Hepatocyte (in vitro differentiated cells): ENCODE results near the gene PHACTR1. TPM values are rescaled to one million over a fixed set of nuclear protein-coding genes. Genes with fewer than 3 reads are reported as not detected.

Source experiments
- DNase-seq: peaks from one replicate; pipeline ENCODE4 v3.0.0-alpha.2; 2016; ENCODE audit warnings: low spot score
- H2AFZ ChIP-seq: fragments of 200-600 bp; sonication (generic); 2 replicates; pipeline ENCODE4 v1.6.0; 2016; ENCODE audit warnings: antibody characterized with exemption, mild to moderate bottlenecking
- H3K27ac ChIP-seq: fragments of 200-600 bp; sonication (generic); 2 replicates; pipeline ENCODE4 v1.5.1; 2016; ENCODE audit warnings: mild to moderate bottlenecking
- H3K27me3 ChIP-seq: fragments of 200-600 bp; sonication (generic); 2 replicates; pipeline ENCODE4 v1.6.1; 2016
- H3K36me3 ChIP-seq: fragments of 200-600 bp; sonication (generic); replicated peaks from 2 replicates; pipeline ENCODE4 v1.5.1; 2016; ENCODE audit warnings: low read depth; ENCODE audit not compliant: insufficient read depth
- H3K4me1 ChIP-seq: fragments of 200-600 bp; sonication (generic); 2 replicates; pipeline ENCODE4 v1.5.1; 2016; ENCODE audit warnings: mild to moderate bottlenecking, moderate library complexity; ENCODE audit not compliant: insufficient read depth
- H3K4me2 ChIP-seq: fragments of 200-600 bp; sonication (generic); 2 replicates; pipeline ENCODE4 v1.6.0; 2016
- H3K4me3 ChIP-seq: fragments of 200-600 bp; sonication (generic); 2 replicates; pipeline ENCODE4 v1.5.1; 2016; ENCODE audit warnings: mild to moderate bottlenecking
- H3K79me2 ChIP-seq: fragments of 200-600 bp; sonication (generic); 2 replicates; pipeline ENCODE4 v1.6.0; 2017; ENCODE audit warnings: mild to moderate bottlenecking
- H3K9me2 ChIP-seq: fragments of 200-600 bp; sonication (generic); replicated peaks from 2 replicates; pipeline ENCODE4 v1.6.0; 2017; ENCODE audit warnings: mild to moderate bottlenecking; ENCODE audit not compliant: insufficient read depth
- H3K9me3 ChIP-seq: fragments of 200-600 bp; sonication (generic); 2 replicates; pipeline ENCODE4 v1.5.1; 2016; ENCODE audit warnings: low read depth, mild to moderate bottlenecking
- H4K20me1 ChIP-seq: fragments of 200-600 bp; sonication (generic); 2 replicates; pipeline ENCODE4 v1.6.0; 2016; ENCODE audit warnings: mild to moderate bottlenecking; ENCODE audit not compliant: insufficient read depth, poor library complexity, severe bottlenecking
- CTCF ChIP-seq: fragments of 200-600 bp; sonication (generic); IDR thresholded peaks from 2 replicates; pipeline ENCODE4 v1.5.1; 2016; ENCODE audit warnings: antibody characterized with exemption, mild to moderate bottlenecking; ENCODE audit not compliant: poor library complexity
- EZH2 ChIP-seq: fragments of 200-600 bp; sonication (generic); IDR thresholded peaks from 2 replicates; pipeline ENCODE4 v1.6.1; 2016; ENCODE audit warnings: antibody characterized with exemption, mild to moderate bottlenecking, borderline replicate concordance
- EZH2phosphoT487 ChIP-seq: fragments of 200-600 bp; sonication (generic); IDR thresholded peaks from one replicate; pipeline ENCODE4 v1.6.1; 2018; ENCODE audit warnings: antibody characterized with exemption, mild to moderate bottlenecking, low read depth, moderate library complexity; ENCODE audit not compliant: unreplicated experiment, severe bottlenecking
- WGBS: methylation state at CpG from one replicate; pipeline ENCODE4 v1.1.6; 2016; ENCODE audit warnings: low lambda C conversion rate; ENCODE audit errors: missing lambda C conversion rate; 5-methylcytosine and 5-hydroxymethylcytosine counted together
- polyA plus RNA-seq: library from polyadenylated mRNA; unstranded; fragments of >200 nt; fragmentation: Nextera tagmentation; extraction: Ambion mirVana; gene quantifications from 2 replicates; pipeline ENCODE4 v1.2.1, GENCODE V29; 2016
- total RNA-seq: library from RNA; depleted of rRNA; stranded (reverse); fragments of >200 nt; gene quantifications from 2 replicates; pipeline ENCODE4 v1.2.3, GENCODE V29; 2014

Gene PHACTR1
- total and polyA plus RNA-seq, 2 experiments from 2014 or later = 3.0 to 4.3 TPM

GRCh38 chr6:13305288-13305687 lies 588.7 kb downstream of the PHACTR1 start:
- Histone ChIP-seq H4K20me1 (no peaks in the 10 kb centered on the region), H3K36me3 (no peaks in the 10 kb centered on the region), H3K79me2 (no peaks in the 10 kb centered on the region), H2AFZ (no peak overlapping the region), H3K9me2 (no peaks in the 10 kb centered on the region), H3K9me3 (no peaks in the 10 kb centered on the region), H3K4me3 (no peak overlapping the region), H3K4me2 (no peak overlapping the region), H3K27me3 (no peaks in the 10 kb centered on the region), H3K4me1 (no peaks in the 10 kb centered on the region), H3K27ac (no peak overlapping the region)
- DNase-seq = no peak
- WGBS = 88% methylated on average over 4 of the region's 4 CpGs
- TF ChIP-seq EZH2phosphoT487 = no peak
- TF ChIP-seq CTCF = no peak
- no peak for TF ChIP-seq EZH2

GRCh38 chr6:13305791-13306190 lies 589.2 kb downstream of the PHACTR1 start:
- TF ChIP-seq EZH2 (no peak), CTCF (no peak), EZH2phosphoT487 (no peak)
- Histone ChIP-seq H3K27me3 (no peaks in the 10 kb centered on the region), H3K79me2 (no peaks in the 10 kb centered on the region), H3K4me2 (no peak overlapping the region), H3K27ac (no peak overlapping the region), H3K4me1 (no peaks in the 10 kb centered on the region), H2AFZ (no peak overlapping the region), H3K9me3 (no peaks in the 10 kb centered on the region), H3K4me3 (no peak overlapping the region), H3K9me2 (no peaks in the 10 kb centered on the region), H4K20me1 (no peaks in the 10 kb centered on the region), H3K36me3 (no peaks in the 10 kb centered on the region)
- no peak for DNase-seq
- WGBS = 100% methylated on average over 1 of the region's 1 CpG

- TF ChIP-seq CTCF = no peak
- no peak for TF ChIP-seq EZH2
- Histone ChIP-seq H3K36me3 (no peaks in the 10 kb centered on the region), H3K9me2 (no peaks in the 10 kb centered on the region), H3K27ac (no peak overlapping the region), H3K9me3 (no peaks in the 10 kb centered on the region), H4K20me1 (no peaks in the 10 kb centered on the region), H3K4me1 (no peaks in the 10 kb centered on the region), H2AFZ (no peak overlapping the region), H3K4me3 (no peak overlapping the region), H3K79me2 (no peaks in the 10 kb centered on the region), H3K27me3 (no peaks in the 10 kb centered on the region), H3K4me2 (no peak overlapping the region)
- WGBS = 95% methylated on average over 7 of the region's 7 CpGs
- DNase-seq = no peak
Observed at GRCh38 chr6:13307508-13307995, 591.0 kb downstream of the PHACTR1 start.

GRCh38 chr6:13308332-13308731 lies 591.8 kb downstream of the PHACTR1 start:
- Histone ChIP-seq H3K4me2 (no peak overlapping the region), H3K4me1 (no peaks in the 10 kb centered on the region), H3K9me2 (no peaks in the 10 kb centered on the region), H3K27me3 (no peaks in the 10 kb centered on the region), H3K4me3 (no peak overlapping the region), H3K27ac (no peak overlapping the region), H4K20me1 (no peaks in the 10 kb centered on the region), H2AFZ (no peak overlapping the region), H3K36me3 (no peaks in the 10 kb centered on the region), H3K9me3 (no peaks in the 10 kb centered on the region), H3K79me2 (no peaks in the 10 kb centered on the region)
- WGBS = 85% methylated on average over 1 of the region's 1 CpG
- DNase-seq = no peak
- TF ChIP-seq EZH2phosphoT487 (no peak), CTCF (no peak), EZH2 (no peak)
